ENCODE measurements around the gene EVI2A. TPM values are rescaled to one million over a fixed set of nuclear protein-coding genes. Genes with fewer than 3 reads are reported as not detected.

The EVI2A gene
- total RNA-seq, 1 experiment from 2014 or later: not detected

- Histone ChIP-seq H3K9me3 (ENCODE audit: control insufficient read depth in 1 of 2, insufficient read depth in 1 of 2, low read depth in 1 of 2, low read length in 2 of 2) (no peaks in the 10 kb centered on the region), H3K9me2 (ENCODE audit: insufficient read depth) (no peaks in the 10 kb centered on the region), H3K27me3 (ENCODE audit: insufficient read depth, low read length) (no peaks in the 10 kb centered on the region), H3K36me3 (ENCODE audit: control insufficient read depth in 1 of 2, insufficient read depth in 2 of 2, low read length in 2 of 2) (no peaks in the 10 kb centered on the region), H3K9ac (ENCODE audit: low read length) (no peak overlapping the region), H3K4me2 (ENCODE audit: low read length) (no peak overlapping the region), H4K20me1 (ENCODE audit: insufficient read depth) (no peaks in the 10 kb centered on the region; the same call in 1 of the 2 replicates), H3K27ac (ENCODE audit: low read depth, low read length) (no peak overlapping the region), H3K4me1 (ENCODE audit: control insufficient read depth in 1 of 2, insufficient read depth in 2 of 2, low read length in 2 of 2) (no peaks in the 10 kb centered on the region), H3K4me3 (replicated peaks in 1 of 2; ENCODE audit: low read depth in 1 of 2, low read length in 2 of 2) (no peak overlapping the region), H3K79me2 (ENCODE audit: insufficient read depth, low read length) (no peaks in the 10 kb centered on the region), H2AFZ (ENCODE audit: low read depth, low read length, poor library complexity, severe bottlenecking) (no peak overlapping the region)
- no peak for TF ChIP-seq POLR2A (IDR thresholded peaks at IDR 0.05; ENCODE audit: borderline replicate concordance, extremely low read depth, insufficient read depth, insufficient read length)
- RAD21 ChIA-PET (ENCODE audit: low non-redundant PET in 1 of 2, low total read pairs in 2 of 2, uncharacterized antibody in 2 of 2, unreplicated experiment in 2 of 2): no interaction called here
- intact Hi-C loops (cut with micrococcal nuclease): no loop called here
- ATAC-seq: no peak
- CTCF ChIA-PET: no interaction called here
- DNase-seq (ENCODE audit: low read depth, low spot score): no peak
- no TSS peak for BruUV-seq (replicated peaks)
- POLR2A ChIA-PET: no interaction called here
Measured at GRCh38 chr17:31294231-31294630, 27.2 kb downstream of the EVI2A start.

GRCh38 chr17:31293581-31293980 is 27.8 kb downstream of the EVI2A start:
- ChIA-PET CTCF (no interaction called here), RAD21 (ENCODE audit: low non-redundant PET in 1 of 2, low total read pairs in 2 of 2, uncharacterized antibody in 2 of 2, unreplicated experiment in 2 of 2) (no interaction called here), POLR2A (no interaction called here)
- no peak for TF ChIP-seq RAD21 (IDR thresholded peaks at IDR 0.05; ENCODE audit: low read depth)
- TF ChIP-seq MAX (IDR thresholded peaks at IDR 0.05): no peak
- TF ChIP-seq ZFX (IDR thresholded peaks at IDR 0.05): no peak
- no peak for TF ChIP-seq EGR1 (IDR thresholded peaks at IDR 0.05; ENCODE audit: low read depth)
- Histone ChIP-seq H2AFZ (ENCODE audit: low read depth, low read length, poor library complexity, severe bottlenecking) (no peak overlapping the region), H3K4me2 (ENCODE audit: low read length) (no peak overlapping the region), H3K79me2 (ENCODE audit: insufficient read depth, low read length) (no peaks in the 10 kb centered on the region), H3K27me3 (ENCODE audit: insufficient read depth, low read length) (no peaks in the 10 kb centered on the region), H3K4me3 (replicated peaks in 1 of 2; ENCODE audit: low read depth in 1 of 2, low read length in 2 of 2) (no peak overlapping the region), H3K9me3 (ENCODE audit: control insufficient read depth in 1 of 2, insufficient read depth in 1 of 2, low read depth in 1 of 2, low read length in 2 of 2) (no peaks in the 10 kb centered on the region), H3K27ac (ENCODE audit: low read depth, low read length) (no peak overlapping the region), H3K36me3 (ENCODE audit: control insufficient read depth in 1 of 2, insufficient read depth in 2 of 2, low read length in 2 of 2) (no peaks in the 10 kb centered on the region), H4K20me1 (ENCODE audit: insufficient read depth) (no peaks in the 10 kb centered on the region; the same call in 1 of the 2 replicates), H3K4me1 (ENCODE audit: control insufficient read depth in 1 of 2, insufficient read depth in 2 of 2, low read length in 2 of 2) (no peaks in the 10 kb centered on the region), H3K9ac (ENCODE audit: low read length) (no peak overlapping the region), H3K9me2 (ENCODE audit: insufficient read depth) (no peaks in the 10 kb centered on the region)
- no peak for DNase-seq (ENCODE audit: low read depth, low spot score)
- intact Hi-C loops (cut with micrococcal nuclease): no loop called here
- no TSS peak for BruUV-seq (replicated peaks)
- ATAC-seq: no peak
